G401 (cell line): ENCODE data around the gene PCDH1. TPM values are rescaled to one million over a fixed set of nuclear protein-coding genes. Genes with fewer than 3 reads are reported as not detected.
"Not testable (repeated sequence)": the region's sequence is repeated elsewhere in the genome, so short reads cannot be mapped to it uniquely, and the experiment has no call there.

Source experiments
- DNase-seq: peaks from one replicate; pipeline ENCODE4 v3.0.0-alpha.2; 2015; ENCODE audit warnings: low spot score
- in situ Hi-C: cut with HindIII; loops from 2 replicates; pipeline ENCODE4 v1.10.0; 2016; ENCODE audit warnings: low sequenced_read_pairs, mixed read lengths
- total RNA-seq: library from RNA; depleted of rRNA; stranded (reverse); fragments of >200 nt; shearing (Covaris generic); gene quantifications from 2 replicates; pipeline ENCODE4 v1.2.3, GENCODE V29; 2014

Gene PCDH1
- total RNA-seq, 1 experiment from 2014 or later = 1.8 TPM

DNA sequence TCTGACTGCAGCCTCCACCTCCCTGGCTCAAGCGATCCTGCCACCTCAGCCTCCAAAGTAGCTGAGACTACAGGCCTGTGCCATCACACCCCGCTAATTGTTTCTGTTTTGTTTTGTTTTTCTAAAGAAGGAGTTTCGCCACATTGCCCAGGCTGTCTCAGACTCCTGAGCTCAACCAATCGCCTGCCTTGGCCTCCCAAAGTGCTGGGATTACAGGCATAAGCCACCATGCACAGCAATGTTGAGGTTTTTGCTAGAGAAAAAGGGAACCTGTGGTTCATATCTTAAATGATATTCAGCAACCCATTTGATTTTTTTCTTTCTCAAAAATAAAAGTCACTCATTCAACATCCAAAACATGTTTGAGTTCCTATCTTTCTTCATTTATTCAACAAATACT lies 25.1 kb upstream of the PCDH1 start:
- in situ Hi-C loops = no loop called here

GRCh38 chr5:141902015-141902814 lies 24.0 kb upstream of the PCDH1 start:
- in situ Hi-C loops = no loop called here
- DNase-seq = no peak

More for the DNA sequence above, 25.1 kb upstream of the PCDH1 start:
- DNase-seq = no peak

- in situ Hi-C loops = no loop called here
- DNase-seq = no peak
Measured at GRCh38 chr5:141898448-141899049, 20.3 kb upstream of the PCDH1 start.

- DNase-seq = no peak
- in situ Hi-C loops = no loop called here
Measured at GRCh38 chr5:141897425-141897824, 19.2 kb upstream of the PCDH1 start.

DNA sequence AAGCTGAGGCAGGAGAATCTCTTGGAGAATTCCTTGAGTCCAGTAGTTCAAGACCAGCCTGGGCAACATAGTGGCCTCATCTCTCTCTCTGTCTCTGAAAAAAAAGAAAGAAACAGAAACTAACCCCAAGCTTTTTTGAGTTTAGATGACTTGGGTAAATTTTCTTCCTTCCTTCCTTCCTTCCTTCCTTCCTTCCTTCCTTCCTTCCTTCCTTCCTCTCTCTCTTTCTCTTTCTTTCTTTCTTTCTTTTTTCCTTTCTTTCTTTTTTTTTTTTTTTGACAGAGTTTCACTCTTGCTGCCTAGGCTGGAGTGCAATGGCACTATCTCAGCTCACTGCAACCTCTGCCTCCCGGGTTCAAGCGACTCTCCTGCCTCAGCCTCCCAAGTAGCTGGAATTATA lies 12.2 kb upstream of the PCDH1 start:
- in situ Hi-C loops, DNase-seq: not testable (repeated sequence)

DNA sequence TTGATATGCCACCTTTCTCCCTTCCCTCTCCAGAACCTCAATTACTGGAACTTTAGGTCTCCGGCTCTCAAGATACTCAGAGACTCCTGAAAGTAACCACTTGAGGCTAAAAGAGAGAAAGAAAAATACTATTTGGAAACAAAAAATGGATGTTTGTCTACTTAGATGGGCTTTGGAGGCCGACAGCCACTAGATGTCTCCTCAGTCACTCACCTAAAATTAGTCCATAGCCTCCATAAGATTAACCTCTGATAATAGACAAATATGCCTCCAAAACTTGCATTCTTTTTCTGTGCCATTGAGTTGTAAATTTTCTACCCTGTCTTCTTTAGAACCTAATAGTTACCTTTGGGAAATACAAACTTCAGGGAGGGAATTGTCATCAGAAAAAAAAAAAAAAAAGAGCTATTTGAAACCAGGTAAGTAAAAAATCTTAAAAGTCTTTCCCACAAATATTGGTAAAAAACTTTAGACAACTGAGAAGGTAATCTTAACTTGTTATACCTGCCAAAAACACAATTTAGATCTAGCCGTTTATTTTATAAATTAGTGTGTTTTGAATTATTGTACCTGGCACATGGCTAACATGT lies 11.2 kb upstream of the PCDH1 start:
- DNase-seq = peak; percentile 55
- in situ Hi-C loops = no loop called here

DNA sequence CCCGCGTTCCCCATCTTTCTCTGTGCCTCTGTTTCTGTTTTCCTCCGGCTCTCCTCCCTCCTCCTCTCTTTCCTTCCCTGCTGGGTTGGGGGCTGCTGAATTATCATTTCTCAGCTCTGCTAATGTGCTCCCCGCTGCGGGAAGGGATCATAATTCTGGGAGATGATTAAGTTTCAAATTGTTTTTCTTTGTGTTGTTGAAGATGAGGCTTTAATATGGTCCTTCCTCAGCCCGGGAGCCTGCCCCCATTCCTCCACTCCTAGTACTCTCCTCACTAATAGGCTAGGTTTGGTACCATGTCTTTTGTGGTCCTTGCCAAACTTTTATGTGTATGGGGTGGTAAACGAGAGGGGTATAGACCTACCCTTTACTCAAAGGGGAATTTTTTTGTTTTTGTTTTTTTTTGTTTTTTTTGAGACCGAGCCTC lies 5.7 kb upstream of the PCDH1 start:
- peak; percentile 63 for DNase-seq
- in situ Hi-C loops = no loop called here

DNA sequence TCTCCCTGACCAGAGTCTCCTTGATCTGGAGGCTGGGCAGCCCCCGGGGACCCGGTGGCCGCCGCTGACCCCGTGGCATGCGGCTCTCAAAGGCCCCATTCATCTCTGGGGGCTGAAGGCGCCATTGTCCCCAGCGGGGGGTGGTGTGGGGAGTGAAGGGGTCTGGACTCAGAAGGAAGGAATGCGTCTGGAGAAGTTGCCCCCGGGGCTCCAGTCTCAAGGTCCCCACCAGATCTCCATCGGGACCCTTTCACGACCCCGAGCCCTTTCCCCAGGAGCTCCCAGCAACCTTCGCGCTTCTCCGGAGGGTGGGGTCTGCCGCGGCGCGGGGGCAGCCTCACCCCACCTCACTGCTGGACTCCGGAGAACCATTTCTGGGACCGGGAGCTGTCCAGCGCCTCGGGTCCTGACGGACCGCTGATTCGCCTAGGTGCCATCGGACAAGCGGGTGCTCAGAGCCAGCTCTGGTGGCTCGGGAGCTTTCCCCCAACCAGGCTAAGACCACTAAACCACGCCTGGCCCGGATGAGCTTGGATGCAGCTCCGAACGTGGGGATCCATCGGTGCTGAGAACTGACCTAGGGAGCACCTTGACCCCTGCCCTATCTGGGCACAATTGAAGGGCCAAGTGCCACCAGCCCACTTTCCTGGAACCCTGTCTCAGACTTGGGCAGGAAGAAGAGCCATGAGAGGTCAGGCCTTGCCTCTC lies 5.1 kb upstream of the PCDH1 start:
- DNase-seq = peak; percentile 69
- in situ Hi-C loops = no loop called here

GRCh38 chr5:141882594-141883183 lies 4.5 kb upstream of the PCDH1 start:
- in situ Hi-C loops = no loop called here
- peak; percentile 98 for DNase-seq

DNA sequence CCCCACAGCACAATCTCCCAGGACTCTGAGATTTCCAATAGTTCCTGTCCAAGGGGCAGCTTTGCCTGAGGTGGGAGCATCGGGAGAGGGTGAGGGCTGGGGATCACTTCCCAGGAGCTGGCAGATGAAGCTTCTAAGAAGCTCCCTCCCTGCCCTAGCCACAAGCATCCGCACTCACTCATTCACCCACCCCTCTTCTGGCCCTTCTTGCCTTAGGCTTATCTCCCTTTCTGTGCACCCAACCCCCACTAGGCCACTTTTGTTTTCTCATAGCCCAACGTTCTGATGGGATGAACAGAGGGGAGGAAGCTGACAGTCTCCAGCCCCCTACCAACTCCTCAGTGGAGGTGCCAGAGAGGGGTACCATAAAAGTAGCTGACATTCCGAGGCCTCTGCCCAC lies 3.7 kb upstream of the PCDH1 start:
- in situ Hi-C loops = no loop called here
- no peak for DNase-seq

DNA sequence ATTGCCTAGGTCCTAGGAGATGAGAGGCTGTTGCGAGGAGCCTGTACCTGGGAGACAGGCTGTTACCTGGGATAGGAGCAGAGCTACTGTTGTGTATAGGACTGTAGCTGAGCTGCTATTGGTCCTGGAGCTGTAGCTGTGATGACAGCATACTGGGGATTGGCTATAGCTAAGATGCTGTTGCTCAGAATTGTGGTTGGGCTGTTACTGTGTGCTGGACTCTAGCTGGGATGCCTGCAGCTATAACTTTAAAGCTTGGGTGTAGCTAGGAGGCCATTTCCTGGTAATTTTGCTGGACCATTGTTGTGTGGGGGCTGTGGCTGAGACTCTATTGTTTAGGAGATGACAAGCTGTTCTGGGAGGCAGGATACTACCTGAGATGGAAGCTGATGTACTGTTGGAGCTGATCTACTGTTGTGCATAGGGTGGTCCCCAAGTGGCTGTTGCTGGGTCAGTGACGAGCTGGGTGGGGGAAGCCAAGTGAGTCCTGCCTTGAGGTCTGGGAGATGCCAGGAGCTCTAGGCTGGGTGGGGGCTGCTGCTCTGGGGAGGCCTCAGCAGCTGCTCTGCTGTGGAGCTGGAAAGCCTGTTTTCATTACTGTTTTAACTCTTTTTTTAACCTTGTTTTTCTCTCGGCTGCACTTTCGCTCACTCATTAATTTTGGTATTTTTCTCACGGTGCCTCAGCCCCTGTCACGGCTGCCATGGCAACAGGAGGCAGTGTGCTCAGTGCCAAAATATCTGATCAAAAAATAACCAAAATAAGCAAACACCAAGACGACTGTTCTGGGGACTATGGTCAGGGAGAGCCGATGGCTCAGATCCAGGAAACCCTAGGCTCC lies 3.0 kb upstream of the PCDH1 start:
- in situ Hi-C loops = no loop called here
- DNase-seq = peak; percentile 92

DNA sequence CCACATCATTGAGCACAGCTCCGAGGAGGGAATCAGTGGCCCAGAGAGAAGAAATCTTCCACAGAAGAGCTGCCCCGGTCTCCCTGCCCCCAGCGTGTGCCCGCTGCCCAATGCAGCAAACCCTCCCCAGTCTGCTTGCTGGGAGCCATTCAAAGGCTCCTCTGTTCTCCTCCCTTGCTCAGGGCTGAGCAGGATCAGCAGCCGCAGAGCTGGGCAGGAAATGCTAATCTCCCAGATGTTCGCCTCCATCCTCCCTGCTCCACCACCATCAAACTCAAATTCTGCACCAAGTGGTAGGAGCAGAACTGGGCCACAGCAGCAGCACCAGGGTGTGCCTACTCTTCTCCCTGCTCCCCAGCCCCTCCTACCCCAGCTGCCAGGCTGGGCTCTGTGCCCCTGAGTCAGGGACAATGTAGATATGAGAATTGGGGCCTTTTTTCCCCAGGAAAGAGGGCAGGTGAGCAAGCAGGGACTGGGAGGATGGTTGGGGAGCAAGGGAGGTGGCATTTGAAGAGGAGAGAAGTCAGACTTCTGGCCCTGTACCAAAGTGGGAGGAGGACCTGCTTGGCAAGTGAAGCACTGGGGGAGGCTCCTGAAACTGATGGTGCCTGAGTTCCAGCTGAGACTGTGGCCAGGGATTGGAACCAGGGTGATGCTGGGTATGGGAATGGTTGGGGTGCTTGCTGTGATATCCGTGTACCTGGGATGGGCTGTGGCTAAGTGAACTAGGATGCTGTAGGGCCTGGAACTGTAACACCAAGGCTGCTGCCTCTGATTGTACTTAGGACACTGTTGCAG lies 1.9 kb upstream of the PCDH1 start:
- peak; percentile 83 for DNase-seq
- in situ Hi-C loops = no loop called here

GRCh38 chr5:141879426-141879759 lies 1.2 kb upstream of the PCDH1 start:
- in situ Hi-C loops = no loop called here

GRCh38 chr5:141878711-141879425 lies 658 bp upstream of the PCDH1 start:
- DNase-seq = peak; percentile 98
- in situ Hi-C loops = no loop called here

More at GRCh38 chr5:141879426-141879759, 1.2 kb upstream of the PCDH1 start:
- DNase-seq = no peak

DNA sequence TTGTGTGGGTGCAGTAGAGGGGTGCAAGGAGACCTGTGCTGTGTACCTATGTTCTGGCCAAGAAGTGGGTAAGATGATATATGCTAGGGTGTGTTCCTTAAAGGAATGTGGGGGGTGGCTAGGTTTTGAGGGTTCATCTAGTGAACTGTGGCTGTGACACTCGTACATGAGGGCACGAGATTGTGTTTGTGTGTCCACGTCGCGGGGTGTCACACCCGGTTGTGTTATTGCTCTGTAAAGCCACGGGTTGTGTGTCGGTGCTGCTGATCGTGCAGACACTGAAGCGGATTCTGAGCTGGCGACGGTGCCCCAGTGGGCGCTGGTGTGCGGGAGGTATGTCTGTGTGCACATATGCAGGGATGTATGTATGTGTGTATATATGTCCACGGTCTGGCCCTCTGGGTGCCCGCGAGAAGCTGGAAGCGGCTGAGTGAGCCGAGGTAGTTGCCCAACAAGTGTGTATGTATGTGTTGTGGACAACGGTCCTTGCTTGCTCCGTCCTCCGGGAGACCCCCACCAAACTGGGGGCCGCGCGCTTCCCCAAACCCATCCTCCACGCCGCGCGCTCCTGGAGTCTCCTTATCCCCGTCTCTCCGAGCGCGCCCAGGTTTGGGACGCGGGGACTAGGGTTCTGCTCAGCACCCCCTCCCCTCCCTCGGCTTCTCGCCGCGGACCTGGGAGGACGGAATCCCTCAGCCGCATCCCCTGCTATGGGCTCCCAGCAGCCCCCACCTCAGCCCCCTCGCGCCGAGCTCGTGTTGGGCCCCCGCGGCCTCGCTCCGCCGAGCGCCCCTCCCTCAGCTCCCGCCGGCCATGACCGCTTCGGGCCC lies 639 bp downstream of the PCDH1 start:
- peak; percentile 46 for DNase-seq
- in situ Hi-C loops = no loop called here

DNA sequence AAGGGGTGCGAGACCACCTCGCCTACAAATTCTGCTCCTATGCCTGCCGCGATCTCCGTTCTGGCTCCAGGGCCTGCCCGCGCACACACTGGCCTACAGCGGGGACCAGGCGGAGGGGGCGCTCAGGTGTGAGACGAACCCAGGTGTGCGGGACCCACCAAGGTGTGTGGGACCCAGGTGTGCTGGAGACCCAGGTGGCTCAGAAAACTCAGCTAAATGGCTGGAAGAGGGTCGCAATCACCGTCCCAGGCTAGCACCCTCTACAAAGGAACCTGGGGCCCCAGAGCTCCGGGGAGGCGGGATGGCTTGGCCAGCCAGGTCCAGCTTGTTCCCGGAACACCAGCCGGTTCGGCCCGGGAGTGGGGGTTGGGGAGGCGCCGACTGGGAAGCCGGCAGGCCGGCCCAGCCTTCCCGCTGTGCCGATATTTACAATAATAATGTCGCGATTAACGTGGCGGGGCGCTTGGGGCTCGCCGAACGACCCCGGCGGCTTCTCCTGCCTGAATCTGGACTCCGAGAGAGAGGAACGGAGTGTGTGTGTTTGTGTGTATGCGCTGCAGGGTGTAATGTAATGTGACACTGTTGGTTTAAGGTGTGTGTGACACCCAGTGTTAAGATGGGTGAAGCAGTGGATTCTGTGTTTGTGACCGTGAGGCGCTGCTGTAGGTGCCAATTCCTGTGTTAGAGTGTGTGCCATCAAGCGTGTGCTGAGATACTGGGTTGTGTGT lies 1.4 kb downstream of the PCDH1 start:
- DNase-seq = peak; percentile 53
- in situ Hi-C loops = no loop called here
